Suprapubic skin (tissue), 4 donors: ENCODE measurements around the gene MARCHF3. TPM values are rescaled to one million over a fixed set of nuclear protein-coding genes. Genes with fewer than 3 reads are reported as not detected.
"Not testable (repeated sequence)": the region's sequence is repeated elsewhere in the genome, so short reads cannot be mapped to it uniquely, and the experiment has no call there.

ENCODE experiments used
- DNase-seq, 2 donors: peaks; one replicate each; pipeline ENCODE4 v3.0.0-alpha.2; 2019; ENCODE audit warnings: low spot score in 2 of 2
- H3K27ac ChIP-seq: fragments of 200-600 bp; sonication (generic); one replicate; pipeline ENCODE4 v1.5.1; 2019
- H3K27me3 ChIP-seq: fragments of 200-600 bp; sonication (generic); one replicate; pipeline ENCODE4 v1.5.1; 2019
- H3K36me3 ChIP-seq: fragments of 200-600 bp; sonication (generic); one replicate; pipeline ENCODE4 v1.5.1; 2019
- H3K4me1 ChIP-seq: fragments of 200-600 bp; sonication (generic); one replicate; pipeline ENCODE4 v1.5.1; 2019
- H3K4me3 ChIP-seq: fragments of 200-600 bp; sonication (generic); one replicate; pipeline ENCODE4 v1.5.1; 2019; ENCODE audit warnings: mild to moderate bottlenecking
- H3K9me3 ChIP-seq: fragments of 200-600 bp; sonication (generic); one replicate; pipeline ENCODE4 v1.5.1; 2019
- EP300 ChIP-seq: sonication (generic); formaldehyde crosslinking; IDR thresholded peaks from one replicate; pipeline ENCODE4 v1.6.1; 2017; ENCODE audit warnings: antibody characterized with exemption
- POLR2A ChIP-seq, 2 donors: fragments of 450-650 bp; IDR thresholded peaks; one replicate each; pipeline ENCODE4 v1.6.1; 2017; ENCODE audit warnings: antibody characterized with exemption in 2 of 2, mild to moderate bottlenecking in 2 of 2, moderate library complexity in 2 of 2
- POLR2AphosphoS5 ChIP-seq, 3 donors: sonication (generic); formaldehyde crosslinking; IDR thresholded peaks; one replicate each; pipeline ENCODE4 v1.6.1; 2017; ENCODE audit warnings: antibody characterized with exemption in 3 of 3
- WGBS: methylation state at CpG from one replicate; pipeline ENCODE4 v1.1.5; 2018; 5-methylcytosine and 5-hydroxymethylcytosine counted together
- total RNA-seq, 4 donors: library from RNA; depleted of rRNA; stranded (reverse); fragments of >200 nt; gene quantifications; one replicate each; pipeline ENCODE4 v1.1.0, GENCODE V29; 2016
- TF ChIP-seq, protein P1 (sequence below), 2 donors: fragments of 200-600 bp in 1 of 2; fragments of 450-650 bp in 1 of 2; sonication (generic) in 1 of 2; IDR thresholded peaks; one replicate each; pipeline ENCODE4 v1.5.1; 2016 to 2019; ENCODE audit warnings: antibody characterized with exemption in 2 of 2, mild to moderate bottlenecking in 1 of 2, moderate library complexity in 1 of 2

Gene MARCHF3
- total RNA-seq, 4 donors from 2014 or later = 13.9 to 34.8 (median 27.0) TPM

GRCh38 chr5:126949475-126949874, 80.9 kb downstream of the MARCHF3 start:
- no peaks in the 10 kb centered on the region for H3K36me3 ChIP-seq
- 78% methylated on average over 2 of the region's 2 CpGs for WGBS
- H3K27me3 ChIP-seq = no peaks in the 10 kb centered on the region
- TF ChIP-seq EP300 (no peak), POLR2AphosphoS5 (IDR thresholded peaks at IDR 0.05) (no peak), POLR2A (IDR thresholded peaks at IDR 0.05) (no peak)
- TF ChIP-seq, protein P1, sequence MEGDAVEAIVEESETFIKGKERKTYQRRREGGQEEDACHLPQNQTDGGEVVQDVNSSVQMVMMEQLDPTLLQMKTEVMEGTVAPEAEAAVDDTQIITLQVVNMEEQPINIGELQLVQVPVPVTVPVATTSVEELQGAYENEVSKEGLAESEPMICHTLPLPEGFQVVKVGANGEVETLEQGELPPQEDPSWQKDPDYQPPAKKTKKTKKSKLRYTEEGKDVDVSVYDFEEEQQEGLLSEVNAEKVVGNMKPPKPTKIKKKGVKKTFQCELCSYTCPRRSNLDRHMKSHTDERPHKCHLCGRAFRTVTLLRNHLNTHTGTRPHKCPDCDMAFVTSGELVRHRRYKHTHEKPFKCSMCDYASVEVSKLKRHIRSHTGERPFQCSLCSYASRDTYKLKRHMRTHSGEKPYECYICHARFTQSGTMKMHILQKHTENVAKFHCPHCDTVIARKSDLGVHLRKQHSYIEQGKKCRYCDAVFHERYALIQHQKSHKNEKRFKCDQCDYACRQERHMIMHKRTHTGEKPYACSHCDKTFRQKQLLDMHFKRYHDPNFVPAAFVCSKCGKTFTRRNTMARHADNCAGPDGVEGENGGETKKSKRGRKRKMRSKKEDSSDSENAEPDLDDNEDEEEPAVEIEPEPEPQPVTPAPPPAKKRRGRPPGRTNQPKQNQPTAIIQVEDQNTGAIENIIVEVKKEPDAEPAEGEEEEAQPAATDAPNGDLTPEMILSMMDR (IDR thresholded peaks at IDR 0.05) = no peak
- H3K27ac ChIP-seq = no peak overlapping the region
- H3K4me3 ChIP-seq = no peak overlapping the region
- H3K4me1 ChIP-seq = no peaks in the 10 kb centered on the region
- DNase-seq = no peak
- H3K9me3 ChIP-seq = no peaks in the 10 kb centered on the region

DNA sequence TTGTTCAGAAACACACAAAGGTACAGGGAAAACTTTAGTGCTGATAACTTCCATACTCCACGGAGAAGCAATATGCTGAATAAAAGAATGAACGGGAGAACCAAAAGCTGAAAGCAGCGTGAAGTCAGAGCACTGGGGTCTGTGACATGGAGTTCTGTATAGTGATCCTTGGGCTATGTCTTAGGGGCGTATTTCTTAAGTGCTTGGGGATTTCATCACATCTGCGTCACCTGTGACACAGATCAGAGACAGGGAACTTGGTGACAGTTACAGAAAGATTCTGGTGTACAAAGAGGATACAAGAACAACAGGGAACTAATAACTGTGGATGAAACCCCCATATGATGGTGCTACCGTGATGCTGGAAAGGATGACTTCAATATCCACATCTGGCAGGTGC, 81.9 kb downstream of the MARCHF3 start:
- WGBS = 96% methylated on average over 6 of the region's 6 CpGs
- H3K27me3 ChIP-seq = no peaks in the 10 kb centered on the region

GRCh38 chr5:126948011-126948355, 82.4 kb downstream of the MARCHF3 start:
- TF ChIP-seq POLR2A (IDR thresholded peaks at IDR 0.05) (no peak), EP300 (no peak)
- TF ChIP-seq, protein P1 (IDR thresholded peaks at IDR 0.05) = no peak
- Histone ChIP-seq H3K4me1 (no peaks in the 10 kb centered on the region), H3K27ac (no peak overlapping the region), H3K9me3 (no peaks in the 10 kb centered on the region), H3K27me3 (no peaks in the 10 kb centered on the region), H3K4me3 (no peak overlapping the region), H3K36me3 (no peaks in the 10 kb centered on the region)
- WGBS = 81% methylated on average over 3 of the region's 3 CpGs
- DNase-seq = no peak

More for the DNA sequence above, 81.9 kb downstream of the MARCHF3 start:
- Histone ChIP-seq H3K4me1 (no peaks in the 10 kb centered on the region), H3K36me3 (no peaks in the 10 kb centered on the region), H3K9me3 (no peaks in the 10 kb centered on the region), H3K27ac (no peak overlapping the region), H3K4me3 (no peak overlapping the region)
- TF ChIP-seq EP300 (no peak), POLR2AphosphoS5 (IDR thresholded peaks at IDR 0.05) (no peak), POLR2A (IDR thresholded peaks at IDR 0.05) (no peak)
- TF ChIP-seq, protein P1 (IDR thresholded peaks at IDR 0.05) = no peak
- no peak for DNase-seq

- DNase-seq = no peak
- Histone ChIP-seq H3K36me3 (no peaks in the 10 kb centered on the region), H3K4me3 (no peak overlapping the region), H3K27me3 (no peaks in the 10 kb centered on the region), H3K9me3 (no peaks in the 10 kb centered on the region), H3K4me1 (no peaks in the 10 kb centered on the region), H3K27ac (no peak overlapping the region)
- no peak for TF ChIP-seq EP300
- no peak for TF ChIP-seq POLR2AphosphoS5 (IDR thresholded peaks at IDR 0.05)
- TF ChIP-seq POLR2A (IDR thresholded peaks at IDR 0.05) = no peak
- TF ChIP-seq, protein P1 (IDR thresholded peaks at IDR 0.05) = no peak
- WGBS = 60% methylated on average over 5 of the region's 5 CpGs
Observed at GRCh38 chr5:126947146-126948010, 83.0 kb downstream of the MARCHF3 start.

GRCh38 chr5:126942908-126943307, 87.5 kb downstream of the MARCHF3 start:
- H3K4me3 ChIP-seq, H3K36me3 ChIP-seq, DNase-seq, H3K27ac ChIP-seq, H3K4me1 ChIP-seq, H3K27me3 ChIP-seq, H3K9me3 ChIP-seq: not testable (repeated sequence)
- WGBS = 85% methylated on average over 4 of the region's 4 CpGs
